GM18498 (cell line): Measurements from ENCODE around the gene SLC1A7.

Source experiments
- ATAC-seq: cut with Tn5 transposase; IDR thresholded peaks from one replicate; pipeline ENCODE4 v1.9.1; 2021; ENCODE audit warnings: mild to moderate bottlenecking, moderate library complexity; ENCODE audit not compliant: unreplicated experiment

The SLC1A7 gene

DNA sequence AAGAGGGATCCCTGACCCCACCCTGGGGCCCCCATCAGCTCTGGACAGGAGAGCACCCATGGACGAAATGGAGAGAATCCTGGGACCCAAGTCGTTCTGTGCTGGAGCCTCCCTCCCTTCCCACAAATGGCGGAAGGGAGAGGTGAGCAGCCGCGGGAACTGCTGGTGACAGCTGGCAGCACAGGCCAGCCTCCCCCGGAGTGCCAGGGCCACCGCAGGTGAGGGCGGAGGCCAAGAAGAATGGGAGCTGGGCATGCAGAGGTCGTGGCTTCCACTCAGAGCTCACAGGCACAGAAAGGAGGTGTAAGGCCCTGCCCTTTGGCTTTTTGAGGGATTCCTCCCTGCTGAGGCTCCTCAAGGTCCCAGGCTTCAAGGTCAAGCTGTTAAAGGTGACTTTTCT, 24.6 kb downstream of the SLC1A7 start:
- ATAC-seq, result no peak

- no peak for ATAC-seq
Measured at GRCh38 chr1:53116933-53117600, 25.4 kb downstream of the SLC1A7 start.

- ATAC-seq, result no peak
Measured at GRCh38 chr1:53116307-53116810, 26.1 kb downstream of the SLC1A7 start.

DNA sequence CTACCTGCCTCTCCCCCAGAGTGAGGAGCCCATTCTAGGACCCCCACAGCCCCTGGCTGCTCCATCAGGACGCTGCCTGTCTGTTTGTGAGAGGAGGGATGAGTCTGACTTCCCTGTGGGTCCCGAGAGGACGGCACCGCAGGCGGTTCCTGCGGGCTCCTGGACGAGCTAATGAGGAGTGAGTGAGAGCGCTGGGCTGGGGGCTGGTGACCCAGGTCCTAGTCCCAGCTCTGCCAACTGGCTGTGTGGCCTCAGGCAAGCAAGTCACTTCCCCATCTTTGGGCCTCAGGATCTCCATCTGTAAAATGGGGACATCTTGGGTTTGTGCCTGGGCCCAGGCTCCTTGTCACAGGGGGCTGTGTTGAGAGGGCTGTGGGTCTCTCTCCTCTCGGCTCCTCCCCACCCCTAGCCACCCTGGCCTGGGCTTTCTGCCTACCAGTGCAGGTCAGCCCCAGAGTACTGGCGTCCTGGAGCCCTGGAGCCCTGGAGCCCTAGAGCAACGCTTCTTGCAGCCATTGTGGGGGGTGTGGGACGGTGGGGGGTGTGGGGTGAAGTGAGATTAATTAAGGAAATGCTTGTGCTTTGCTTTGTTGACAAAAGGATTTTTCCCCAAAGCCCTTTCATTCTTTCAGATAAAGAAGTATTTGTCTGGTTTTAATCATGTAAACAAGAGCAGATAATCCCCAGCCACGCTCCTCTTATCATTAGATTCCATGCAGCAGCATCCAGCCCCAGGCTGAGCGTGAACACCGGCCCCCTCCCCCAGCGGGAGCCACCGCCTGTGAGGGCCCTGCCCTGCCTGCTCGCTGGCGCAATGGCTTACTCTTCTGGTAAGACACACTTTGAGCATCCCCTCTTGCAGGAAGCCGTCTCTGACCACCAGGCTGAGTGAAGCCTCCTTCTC, 26.8 kb downstream of the SLC1A7 start:
- ATAC-seq, result no peak

- no peak for ATAC-seq
Measured at GRCh38 chr1:53114581-53115400, 27.6 kb downstream of the SLC1A7 start.

DNA sequence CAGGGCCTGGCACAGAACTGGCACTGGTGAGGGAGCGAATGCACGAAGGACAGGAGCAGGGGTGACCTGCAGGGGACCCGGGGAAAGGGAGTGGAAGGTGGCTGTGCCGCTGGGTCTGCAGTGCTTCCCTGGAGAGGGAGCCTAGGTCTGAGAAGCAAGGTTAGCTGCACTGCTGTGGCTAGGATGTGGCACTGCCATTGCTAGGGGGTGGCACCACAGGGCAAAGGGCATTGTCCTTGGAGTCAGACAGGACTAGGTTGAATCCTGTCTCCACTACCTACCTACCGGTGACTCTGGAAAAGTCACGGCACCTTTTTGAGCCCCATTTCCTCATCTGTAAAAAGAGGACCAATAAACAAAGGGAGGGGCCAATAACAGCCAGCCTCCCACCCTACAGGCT, 28.3 kb downstream of the SLC1A7 start:
- ATAC-seq, result no peak

GRCh38 chr1:53112861-53113260, 29.6 kb downstream of the SLC1A7 start:
- ATAC-seq, result no peak

DNA sequence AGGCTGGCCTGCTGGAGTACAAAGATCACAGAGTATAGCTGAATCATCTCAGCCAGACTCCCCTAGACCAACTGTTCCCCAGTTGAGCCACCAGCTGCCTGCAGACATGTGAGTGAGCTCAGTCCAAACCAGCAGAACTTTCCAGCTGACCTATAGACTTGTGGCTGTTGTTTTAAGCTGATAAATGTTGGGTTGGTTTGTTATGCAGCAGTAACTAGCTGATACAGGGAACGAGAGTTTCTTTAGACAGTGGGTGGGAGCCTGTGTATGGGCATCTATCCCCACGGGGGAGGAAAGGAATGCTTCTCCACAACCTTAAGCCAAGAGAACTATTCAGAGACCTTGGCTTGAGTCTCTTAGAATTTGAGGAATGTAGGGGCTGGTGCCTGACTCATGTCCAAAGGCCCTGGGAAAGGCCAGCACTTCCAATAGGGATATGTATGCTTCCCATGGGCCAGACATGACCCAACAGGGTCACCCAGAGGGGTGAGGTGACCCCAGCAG, 30.1 kb downstream of the SLC1A7 start:
- ATAC-seq, result no peak

DNA sequence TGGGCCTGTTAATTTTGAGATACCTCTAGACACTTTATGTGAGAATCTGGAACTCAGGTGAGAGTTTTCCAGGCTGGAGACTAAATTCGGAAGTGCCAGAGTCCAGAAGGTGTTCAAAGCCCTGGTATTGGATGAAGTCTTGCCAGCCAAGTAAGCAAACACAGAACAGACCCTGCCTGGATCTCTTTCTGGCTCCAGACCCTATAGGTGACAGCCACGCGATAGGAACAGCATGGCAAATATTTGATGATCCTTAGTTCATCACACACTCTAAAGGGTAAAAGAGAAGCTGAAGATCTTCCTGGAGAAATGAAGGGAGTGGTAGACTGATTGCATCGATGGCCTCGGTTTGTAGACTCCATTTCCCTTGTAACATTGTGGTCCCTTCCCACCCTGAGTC, 30.7 kb downstream of the SLC1A7 start:
- ATAC-seq, result no peak

GRCh38 chr1:53111073-53111556, 31.3 kb downstream of the SLC1A7 start:
- ATAC-seq, result no peak

- no peak for ATAC-seq
Measured at GRCh38 chr1:53110370-53111072, 31.9 kb downstream of the SLC1A7 start.

DNA sequence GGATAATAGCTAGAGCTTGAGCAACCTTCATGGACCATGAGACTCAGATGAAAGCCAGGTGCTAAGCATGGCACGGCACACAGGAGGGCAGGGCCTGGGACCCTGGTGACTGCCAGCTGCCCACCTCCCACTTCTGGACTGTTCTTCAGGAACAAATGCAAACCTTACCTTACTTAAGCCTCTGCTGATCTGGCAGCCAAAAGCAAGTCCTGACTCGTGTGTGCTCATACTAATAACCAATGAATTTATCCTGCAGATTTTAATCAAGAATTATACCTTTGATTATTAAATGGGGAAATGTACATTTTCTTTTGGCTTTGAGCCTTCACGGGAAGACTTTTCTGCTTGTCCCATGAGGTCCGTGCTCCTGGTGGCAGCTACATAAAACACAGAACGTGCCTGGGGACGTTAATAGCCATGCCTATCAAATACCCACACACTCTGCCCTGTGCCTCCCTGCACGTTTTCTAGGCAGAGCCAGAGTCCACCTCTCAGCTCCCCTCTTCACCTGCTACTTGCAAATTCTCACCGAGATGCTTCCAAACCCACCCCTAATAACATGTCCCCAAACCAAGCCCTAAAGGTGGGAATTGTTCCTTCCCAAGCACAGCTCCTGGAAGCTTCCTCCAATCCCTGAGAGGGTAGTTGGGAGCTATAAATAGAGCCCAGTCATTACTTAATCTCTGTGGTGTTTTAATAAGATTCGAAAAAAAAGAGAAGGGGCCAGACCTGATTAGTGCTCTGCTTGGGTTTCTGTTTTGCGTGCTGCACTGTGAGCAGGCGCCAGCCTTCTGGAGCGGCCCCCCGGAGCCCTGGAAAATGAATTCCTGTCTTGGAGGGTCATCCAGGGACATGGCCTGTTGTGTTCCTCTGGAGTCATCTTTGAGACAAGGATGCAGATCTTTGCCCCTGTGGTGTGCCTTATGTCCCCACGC, 33.5 kb downstream of the SLC1A7 start:
- ATAC-seq, result no peak

GRCh38 chr1:53107570-53108322, 34.7 kb downstream of the SLC1A7 start:
- no peak for ATAC-seq

DNA sequence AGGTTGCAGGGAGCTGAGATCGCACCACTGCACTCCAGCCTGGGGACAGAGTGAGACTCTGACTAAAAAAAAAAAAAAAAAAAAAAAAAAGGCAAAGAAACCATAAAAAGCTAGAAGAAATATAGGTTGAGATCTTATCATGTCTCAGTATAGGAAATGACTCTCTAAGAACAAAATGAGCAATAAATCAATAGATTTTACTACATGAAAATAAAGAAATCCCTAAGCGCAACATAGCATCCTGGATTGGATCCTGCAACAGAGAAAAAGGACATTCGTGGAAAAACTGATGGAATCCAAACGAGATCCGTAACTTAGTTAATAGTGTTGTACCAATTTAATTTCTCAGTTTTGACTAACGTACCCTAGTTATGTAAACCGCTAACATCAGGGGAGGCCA, 35.3 kb downstream of the SLC1A7 start:
- no peak for ATAC-seq

DNA sequence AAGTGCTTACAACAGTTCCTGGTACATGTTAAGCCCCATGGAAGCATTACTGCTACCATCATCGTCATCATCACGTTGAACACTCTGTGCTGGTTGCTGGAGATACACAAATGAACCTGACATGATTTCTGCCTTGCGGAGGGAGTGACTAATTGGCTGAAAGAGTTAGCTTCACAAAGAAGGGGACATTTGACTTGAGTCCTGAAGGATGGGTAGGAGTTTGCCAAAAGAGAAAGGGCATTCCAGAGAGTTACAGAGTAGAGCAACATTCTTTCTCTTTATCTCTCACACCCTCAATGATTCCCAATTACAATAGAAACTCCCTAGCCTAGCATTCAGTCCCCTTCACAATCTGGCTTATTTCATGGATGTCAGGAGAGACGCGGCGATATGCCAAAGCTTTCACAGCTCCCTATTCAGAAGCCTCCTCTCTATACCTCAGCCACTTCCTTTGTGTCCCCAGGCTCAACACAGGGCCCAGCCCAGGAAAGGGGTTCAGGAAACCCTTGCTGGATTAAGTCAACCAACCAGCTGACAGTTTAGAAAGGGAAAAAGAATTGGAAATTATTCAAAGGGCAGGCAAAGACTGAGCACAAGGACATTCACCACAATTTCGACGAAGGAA, 38.0 kb downstream of the SLC1A7 start:
- no peak for ATAC-seq

GRCh38 chr1:53094533-53094919, 47.9 kb downstream of the SLC1A7 start:
- no peak for ATAC-seq

- no peak for ATAC-seq
Measured at GRCh38 chr1:53093778-53094532, 48.5 kb downstream of the SLC1A7 start.

- no peak for ATAC-seq
Measured at GRCh38 chr1:53093451-53093754, 49.0 kb downstream of the SLC1A7 start.
